Left ventricle myocardium inferior (tissue), 1 donor: ENCODE data around the gene ASAP3. TPM values are rescaled to one million over a fixed set of nuclear protein-coding genes. Genes with fewer than 3 reads are reported as not detected.
"Not testable (repeated sequence)": the region's sequence is repeated elsewhere in the genome, so short reads cannot be mapped to it uniquely, and the experiment has no call there.

Experiments used
- DNase-seq: peaks from one replicate; pipeline ENCODE4 v3.0.0-alpha.2; 2020
- H3K27ac ChIP-seq: fragments of 200-600 bp; replicated peaks from 2 replicates; pipeline ENCODE4 v1.8.0; 2021
- H3K27me3 ChIP-seq: fragments of 200-600 bp; 2 replicates; pipeline ENCODE4 v1.8.0; 2021; ENCODE audit warnings: low read depth
- H3K36me3 ChIP-seq: fragments of 200-600 bp; 2 replicates; pipeline ENCODE4 v1.8.0; 2021
- H3K4me1 ChIP-seq: fragments of 200-600 bp; 2 replicates; pipeline ENCODE4 v1.8.0; 2021
- H3K4me3 ChIP-seq: fragments of 200-600 bp; 2 replicates; pipeline ENCODE4 v1.8.0; 2021; ENCODE audit warnings: mild to moderate bottlenecking, moderate library complexity
- H3K9me3 ChIP-seq: fragments of 200-600 bp; replicated peaks from 2 replicates; pipeline ENCODE4 v1.8.0; 2021
- intact Hi-C: fragments of 100-400 bp; cut with micrococcal nuclease; formaldehyde crosslinking; loops from one replicate; pipeline ENCODE4 v1.11.0; 2022
- total RNA-seq: library from RNA; stranded (reverse); fragmentation: NEBNext Ultra II Directional; extraction: Animal tissue kit (Norgen Biotek cat#: 25700); gene quantifications from one replicate; pipeline ENCODE4 v1.2.1, GENCODE V29; 2021
- TF ChIP-seq, protein P1 (sequence below): fragments of 200-600 bp; IDR thresholded peaks from 2 replicates; pipeline ENCODE4 v1.8.0; 2021; ENCODE audit warnings: antibody characterized with exemption, mild to moderate bottlenecking, borderline replicate concordance
- donor health status: DM: no; HTN: yes; CAD: no; lungs with severe emphysema.

Gene ASAP3
- total RNA-seq, 1 donor from 2014 or later, result 44.4 TPM

GRCh38 chr1:23506376-23507107 is 22.6 kb upstream of the ASAP3 start:
- no peak overlapping the region for H3K27ac ChIP-seq
- intact Hi-C loops, result no loop called here
- no peak for DNase-seq
- TF ChIP-seq, protein P1, sequence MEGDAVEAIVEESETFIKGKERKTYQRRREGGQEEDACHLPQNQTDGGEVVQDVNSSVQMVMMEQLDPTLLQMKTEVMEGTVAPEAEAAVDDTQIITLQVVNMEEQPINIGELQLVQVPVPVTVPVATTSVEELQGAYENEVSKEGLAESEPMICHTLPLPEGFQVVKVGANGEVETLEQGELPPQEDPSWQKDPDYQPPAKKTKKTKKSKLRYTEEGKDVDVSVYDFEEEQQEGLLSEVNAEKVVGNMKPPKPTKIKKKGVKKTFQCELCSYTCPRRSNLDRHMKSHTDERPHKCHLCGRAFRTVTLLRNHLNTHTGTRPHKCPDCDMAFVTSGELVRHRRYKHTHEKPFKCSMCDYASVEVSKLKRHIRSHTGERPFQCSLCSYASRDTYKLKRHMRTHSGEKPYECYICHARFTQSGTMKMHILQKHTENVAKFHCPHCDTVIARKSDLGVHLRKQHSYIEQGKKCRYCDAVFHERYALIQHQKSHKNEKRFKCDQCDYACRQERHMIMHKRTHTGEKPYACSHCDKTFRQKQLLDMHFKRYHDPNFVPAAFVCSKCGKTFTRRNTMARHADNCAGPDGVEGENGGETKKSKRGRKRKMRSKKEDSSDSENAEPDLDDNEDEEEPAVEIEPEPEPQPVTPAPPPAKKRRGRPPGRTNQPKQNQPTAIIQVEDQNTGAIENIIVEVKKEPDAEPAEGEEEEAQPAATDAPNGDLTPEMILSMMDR, result no peak
- H3K36me3 ChIP-seq, result no peaks in the 10 kb centered on the region
- H3K4me3 ChIP-seq, result no peak overlapping the region
- H3K27me3 ChIP-seq, result no peaks in the 10 kb centered on the region
- H3K4me1 ChIP-seq, result no peaks in the 10 kb centered on the region
- no peaks in the 10 kb centered on the region for H3K9me3 ChIP-seq

DNA sequence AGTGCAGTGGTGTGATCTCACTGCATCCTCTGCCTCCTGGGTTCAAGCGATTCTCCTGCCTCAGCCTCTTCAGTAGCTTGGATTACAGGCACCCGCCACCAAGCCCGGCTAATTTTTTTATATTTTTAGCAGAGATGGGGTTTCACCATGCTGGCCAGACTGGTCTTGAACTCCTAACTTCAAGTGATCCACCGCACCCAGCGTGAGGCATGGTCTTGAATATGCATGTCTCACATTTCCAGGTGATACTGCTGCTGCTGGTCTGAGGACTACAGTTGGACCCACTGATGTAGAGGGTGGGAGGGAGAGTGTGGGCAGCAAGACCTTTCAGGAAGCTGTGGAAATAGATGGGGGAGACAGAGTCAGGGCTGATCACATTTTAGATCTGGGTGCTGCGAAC is 21.9 kb upstream of the ASAP3 start:
- H3K4me3 ChIP-seq, result no peak overlapping the region
- no peaks in the 10 kb centered on the region for H3K36me3 ChIP-seq
- no peaks in the 10 kb centered on the region for H3K27me3 ChIP-seq
- H3K27ac ChIP-seq, result no peak overlapping the region
- H3K4me1 ChIP-seq, result no peaks in the 10 kb centered on the region
- TF ChIP-seq, protein P1, result no peak
- intact Hi-C loops, result no loop called here
- DNase-seq, result no peak
- H3K9me3 ChIP-seq, result no peaks in the 10 kb centered on the region

- intact Hi-C loops, result not testable (repeated sequence)
Measured at GRCh38 chr1:23504156-23504555, 20.2 kb upstream of the ASAP3 start.

GRCh38 chr1:23502951-23503350 is 19.0 kb upstream of the ASAP3 start:
- Histone ChIP-seq H3K36me3 (no peaks in the 10 kb centered on the region), H3K4me1 (no peaks in the 10 kb centered on the region), H3K4me3 (no peak overlapping the region), H3K27ac (no peak overlapping the region), H3K9me3 (no peaks in the 10 kb centered on the region), H3K27me3 (no peaks in the 10 kb centered on the region)
- TF ChIP-seq, protein P1, result no peak
- no peak for DNase-seq
- intact Hi-C loops, result no loop called here

More at GRCh38 chr1:23504156-23504555, 20.2 kb upstream of the ASAP3 start:
- H3K9me3 ChIP-seq, H3K4me3 ChIP-seq, H3K27me3 ChIP-seq, DNase-seq, H3K4me1 ChIP-seq, H3K27ac ChIP-seq, H3K36me3 ChIP-seq: not testable (repeated sequence)

GRCh38 chr1:23500466-23500865 is 16.5 kb upstream of the ASAP3 start:
- Histone ChIP-seq H3K4me1 (no peaks in the 10 kb centered on the region), H3K4me3 (no peak overlapping the region), H3K27ac (no peak overlapping the region), H3K36me3 (no peaks in the 10 kb centered on the region), H3K9me3 (no peaks in the 10 kb centered on the region), H3K27me3 (no peaks in the 10 kb centered on the region)
- no peak for DNase-seq
- TF ChIP-seq, protein P1, result no peak
- intact Hi-C loops, result no loop called here

DNA sequence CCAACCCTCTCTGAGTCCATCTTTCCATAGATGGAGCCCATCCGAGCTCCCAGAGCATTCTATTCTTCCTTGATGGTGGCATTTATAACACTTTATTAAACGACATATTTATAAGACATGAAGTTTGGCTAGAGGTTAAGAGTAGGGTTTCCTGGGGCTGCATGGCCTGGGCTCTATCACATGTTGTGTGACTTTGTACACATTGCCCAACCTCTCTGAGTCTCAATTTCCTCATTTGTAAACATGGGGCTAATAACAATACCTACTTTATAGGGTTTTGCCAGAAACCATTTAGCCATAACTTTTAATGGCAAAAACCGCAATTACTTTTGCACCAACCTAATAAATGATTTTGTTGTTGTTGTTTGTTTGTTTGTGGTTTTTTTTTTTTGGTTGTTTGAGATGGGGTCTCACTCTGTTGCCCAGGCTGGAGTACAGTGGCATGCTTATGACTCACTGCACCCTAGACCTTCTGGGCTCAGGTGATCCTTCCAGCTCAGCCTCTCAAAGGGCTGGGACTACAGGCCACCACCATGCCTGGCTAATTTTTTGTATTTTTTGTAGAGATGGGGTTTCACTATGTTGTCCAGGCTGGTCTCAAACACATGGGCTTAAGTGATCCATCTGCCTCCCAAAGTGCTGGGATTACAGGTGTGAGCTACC is 13.9 kb upstream of the ASAP3 start:
- Histone ChIP-seq H3K4me3 (no peak overlapping the region), H3K36me3 (no peaks in the 10 kb centered on the region), H3K4me1 (no peaks in the 10 kb centered on the region), H3K27ac (no peak overlapping the region), H3K9me3 (no peaks in the 10 kb centered on the region), H3K27me3 (no peaks in the 10 kb centered on the region)
- DNase-seq, result no peak
- TF ChIP-seq, protein P1, result no peak
- intact Hi-C loops, result loop anchor here (5.0 kb wide), 1 partner anchor 44 kb away; no protein-coding TSS in a partner anchor
